Measurements from ENCODE around the gene CT55.
"Not testable (repeated sequence)": the region's sequence is repeated elsewhere in the genome, so short reads cannot be mapped to it uniquely, and the experiment has no call there.

CT55 gene

GRCh38 chrX:135170877-135171519, at the start of gene CT55:
TSS of gene CT55 (minus strand) at chrX:135171398. CDS start at chrX:135171171, 227 bp downstream.
- H3K9me3 Mint-ChIP-seq: no peaks in the 10 kb centered on the region
- ATAC-seq: no peak

GRCh38 chrX:135213200-135213844, 42.1 kb upstream of the CT55 start:
- Mint-ChIP-seq H3K4me3 (peak overlapping the region; percentile 33), H3K27ac (peak overlapping the region; percentile 54), H3K36me3 (no peaks in the 10 kb centered on the region), H3K4me1 (peaks cover 16% of the 10 kb centered on the region), H3K9me3 (no peaks in the 10 kb centered on the region)
- peak; percentile 98 for ATAC-seq
- peak in 1 of 2 donors; percentile 63 for DNase-seq (ENCODE audit: low spot score in 2 of 2)

More at GRCh38 chrX:135170877-135171519, at the start of gene CT55:
- no peaks in the 10 kb centered on the region for H3K4me1 Mint-ChIP-seq
- DNase-seq (ENCODE audit: low spot score in 2 of 2): no peak
- no peaks in the 10 kb centered on the region for H3K36me3 Mint-ChIP-seq
- no peak within 1 kb of the TSS for H3K27ac Mint-ChIP-seq
- no peak within 1 kb of the TSS for H3K4me3 Mint-ChIP-seq

GRCh38 chrX:135206427-135206826, 35.2 kb upstream of the CT55 start:
- ATAC-seq, H3K27ac Mint-ChIP-seq, H3K4me3 Mint-ChIP-seq, H3K9me3 Mint-ChIP-seq, H3K36me3 Mint-ChIP-seq, H3K4me1 Mint-ChIP-seq: not testable (repeated sequence)
- DNase-seq (ENCODE audit: low spot score in 2 of 2): peak in 1 of 2 donors; percentile 50

- no peak for ATAC-seq
Observed at GRCh38 chrX:135200297-135200696, 29.1 kb upstream of the CT55 start.

GRCh38 chrX:135194684-135195083, 23.5 kb upstream of the CT55 start:
- ATAC-seq: no peak
- Mint-ChIP-seq H3K4me1 (no peaks in the 10 kb centered on the region), H3K4me3 (no peak overlapping the region), H3K36me3 (no peaks in the 10 kb centered on the region), H3K9me3 (no peaks in the 10 kb centered on the region), H3K27ac (no peak overlapping the region)
- no peak for DNase-seq (ENCODE audit: low spot score in 2 of 2)

More at GRCh38 chrX:135200297-135200696, 29.1 kb upstream of the CT55 start:
- DNase-seq (ENCODE audit: low spot score in 2 of 2): no peak
- Mint-ChIP-seq H3K4me1 (no peaks in the 10 kb centered on the region), H3K9me3 (no peaks in the 10 kb centered on the region), H3K36me3 (no peaks in the 10 kb centered on the region), H3K4me3 (no peak overlapping the region), H3K27ac (no peak overlapping the region)

GRCh38 chrX:135193740-135194139, 22.5 kb upstream of the CT55 start:
- no peak for DNase-seq (ENCODE audit: low spot score in 2 of 2)
- ATAC-seq: no peak
- H3K4me3 Mint-ChIP-seq: no peak overlapping the region
- H3K27ac Mint-ChIP-seq: no peak overlapping the region
- H3K36me3 Mint-ChIP-seq: no peaks in the 10 kb centered on the region
- H3K9me3 Mint-ChIP-seq: no peaks in the 10 kb centered on the region
- H3K4me1 Mint-ChIP-seq: no peaks in the 10 kb centered on the region

GRCh38 chrX:135191838-135192237, 20.6 kb upstream of the CT55 start:
- Mint-ChIP-seq H3K4me1 (no peaks in the 10 kb centered on the region), H3K4me3 (no peak overlapping the region), H3K36me3 (no peaks in the 10 kb centered on the region), H3K9me3 (no peaks in the 10 kb centered on the region), H3K27ac (no peak overlapping the region)
- ATAC-seq (no peak), DNase-seq (ENCODE audit: low spot score in 2 of 2) (no peak)

GRCh38 chrX:135185795-135186443, 14.7 kb upstream of the CT55 start:
- ATAC-seq (peak; percentile 79), DNase-seq (ENCODE audit: low spot score in 2 of 2) (peak in 1 of 2 donors; percentile 47)
- Mint-ChIP-seq H3K27ac (no peak overlapping the region), H3K4me3 (no peak overlapping the region), H3K4me1 (no peaks in the 10 kb centered on the region), H3K9me3 (no peaks in the 10 kb centered on the region), H3K36me3 (no peaks in the 10 kb centered on the region)

GRCh38 chrX:135178636-135179035, 7.4 kb upstream of the CT55 start:
- H3K36me3 Mint-ChIP-seq: no peaks in the 10 kb centered on the region
- DNase-seq (ENCODE audit: low spot score in 2 of 2) (no peak), ATAC-seq (no peak)
- no peaks in the 10 kb centered on the region for H3K9me3 Mint-ChIP-seq
- no peaks in the 10 kb centered on the region for H3K4me1 Mint-ChIP-seq
- no peak overlapping the region for H3K4me3 Mint-ChIP-seq
- no peak overlapping the region for H3K27ac Mint-ChIP-seq

- Mint-ChIP-seq H3K4me1 (no peaks in the 10 kb centered on the region), H3K9me3 (no peaks in the 10 kb centered on the region), H3K4me3 (no peak overlapping the region), H3K36me3 (no peaks in the 10 kb centered on the region), H3K27ac (no peak overlapping the region)
- no peak for ATAC-seq
- DNase-seq (ENCODE audit: low spot score in 2 of 2): no peak
Observed at GRCh38 chrX:135170468-135170867, 730 bp downstream of the CT55 start.

- not testable (repeated sequence) for H3K36me3 Mint-ChIP-seq; ATAC-seq; DNase-seq (ENCODE audit: low spot score in 2 of 2)
Observed at GRCh38 chrX:135169534-135169933, 1.7 kb downstream of the CT55 start.

GRCh38 chrX:135168486-135168885, 2.7 kb downstream of the CT55 start:
- H3K4me3 Mint-ChIP-seq: no peak overlapping the region
- no peaks in the 10 kb centered on the region for H3K9me3 Mint-ChIP-seq
- ATAC-seq (no peak), DNase-seq (ENCODE audit: low spot score in 2 of 2) (no peak)
- H3K4me1 Mint-ChIP-seq: no peaks in the 10 kb centered on the region
- H3K27ac Mint-ChIP-seq: no peak overlapping the region
- H3K36me3 Mint-ChIP-seq: no peaks in the 10 kb centered on the region

More at GRCh38 chrX:135169534-135169933, 1.7 kb downstream of the CT55 start:
- not testable (repeated sequence) for H3K27ac Mint-ChIP-seq, H3K4me3 Mint-ChIP-seq, H3K9me3 Mint-ChIP-seq, H3K4me1 Mint-ChIP-seq

GRCh38 chrX:135154688-135155087, 16.5 kb downstream of the CT55 start:
- H3K27ac Mint-ChIP-seq, H3K9me3 Mint-ChIP-seq: not testable (repeated sequence)

GRCh38 chrX:135126145-135126544, 45.1 kb downstream of the CT55 start:
- not testable (repeated sequence) for H3K9me3 Mint-ChIP-seq; H3K36me3 Mint-ChIP-seq; DNase-seq (ENCODE audit: low spot score in 2 of 2); ATAC-seq; H3K4me3 Mint-ChIP-seq; H3K27ac Mint-ChIP-seq; H3K4me1 Mint-ChIP-seq

More at GRCh38 chrX:135154688-135155087, 16.5 kb downstream of the CT55 start:
- H3K4me1 Mint-ChIP-seq; H3K36me3 Mint-ChIP-seq; H3K4me3 Mint-ChIP-seq; DNase-seq (ENCODE audit: low spot score in 2 of 2): not testable (repeated sequence)
- ATAC-seq: peak; percentile 60

- H3K27ac Mint-ChIP-seq; H3K36me3 Mint-ChIP-seq; ATAC-seq; H3K4me1 Mint-ChIP-seq; H3K9me3 Mint-ChIP-seq; H3K4me3 Mint-ChIP-seq; DNase-seq (ENCODE audit: low spot score in 2 of 2): not testable (repeated sequence)
Observed at GRCh38 chrX:135120056-135120576, 51.1 kb downstream of the CT55 start, which contains the start of gene ETDB. TSS of gene ETDB (minus strand) at chrX:135120526. CDS start at chrX:135119261, 1,265 bp downstream.
